ENCODE data around the gene CCDC85B. TPM values are rescaled to one million over a fixed set of nuclear protein-coding genes. Genes with fewer than 3 reads are reported as not detected.

Gene CCDC85B
- total RNA-seq, 1 donor from 2014 or later, result 29.7 TPM

DNA sequence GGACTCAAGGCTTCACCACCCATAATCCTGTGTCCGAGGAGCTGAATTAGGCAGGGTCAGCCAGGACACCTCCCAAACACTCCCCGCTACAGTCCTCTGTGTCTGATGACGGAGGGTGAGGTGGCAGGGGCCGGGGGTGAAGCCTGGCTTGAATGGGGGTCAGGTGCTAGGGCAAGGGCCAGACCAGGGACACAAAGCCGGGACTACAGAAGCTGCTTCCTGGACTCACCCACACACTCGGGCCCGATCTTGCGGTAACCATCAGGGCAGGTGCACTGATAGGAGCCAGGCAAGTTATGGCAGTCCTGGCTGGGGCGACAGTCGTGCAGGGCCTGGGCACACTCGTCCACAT is 20.2 kb upstream of the CCDC85B start:
- no peaks in the 10 kb centered on the region for H3K27me3 ChIP-seq (ENCODE audit: control insufficient read depth, insufficient read depth, low read length)
- FAIRE-seq (no peak), DNase-seq (ENCODE audit: low read depth) (no peak)
- no peak overlapping the region for H3K4me3 ChIP-seq (ENCODE audit: low read depth, low read length)
- peaks cover 9% of the 10 kb centered on the region for H3K36me3 ChIP-seq (ENCODE audit: control insufficient read depth, insufficient read depth, low read length)
- no peak for TF ChIP-seq CTCF (IDR thresholded peaks at IDR 0.05; ENCODE audit: insufficient read depth, low read length, severe bottlenecking)

- FAIRE-seq (no peak), DNase-seq (ENCODE audit: low read depth) (no peak)
- no peak for TF ChIP-seq CTCF (IDR thresholded peaks at IDR 0.05; ENCODE audit: insufficient read depth, low read length, severe bottlenecking)
- no peaks in the 10 kb centered on the region for H3K27me3 ChIP-seq (ENCODE audit: control insufficient read depth, insufficient read depth, low read length)
- peaks cover 4% of the 10 kb centered on the region for H3K36me3 ChIP-seq (ENCODE audit: control insufficient read depth, insufficient read depth, low read length)
- no peak overlapping the region for H3K4me3 ChIP-seq (ENCODE audit: low read depth, low read length)
Measured at GRCh38 chr11:65870706-65871681, 19.5 kb upstream of the CCDC85B start.

DNA sequence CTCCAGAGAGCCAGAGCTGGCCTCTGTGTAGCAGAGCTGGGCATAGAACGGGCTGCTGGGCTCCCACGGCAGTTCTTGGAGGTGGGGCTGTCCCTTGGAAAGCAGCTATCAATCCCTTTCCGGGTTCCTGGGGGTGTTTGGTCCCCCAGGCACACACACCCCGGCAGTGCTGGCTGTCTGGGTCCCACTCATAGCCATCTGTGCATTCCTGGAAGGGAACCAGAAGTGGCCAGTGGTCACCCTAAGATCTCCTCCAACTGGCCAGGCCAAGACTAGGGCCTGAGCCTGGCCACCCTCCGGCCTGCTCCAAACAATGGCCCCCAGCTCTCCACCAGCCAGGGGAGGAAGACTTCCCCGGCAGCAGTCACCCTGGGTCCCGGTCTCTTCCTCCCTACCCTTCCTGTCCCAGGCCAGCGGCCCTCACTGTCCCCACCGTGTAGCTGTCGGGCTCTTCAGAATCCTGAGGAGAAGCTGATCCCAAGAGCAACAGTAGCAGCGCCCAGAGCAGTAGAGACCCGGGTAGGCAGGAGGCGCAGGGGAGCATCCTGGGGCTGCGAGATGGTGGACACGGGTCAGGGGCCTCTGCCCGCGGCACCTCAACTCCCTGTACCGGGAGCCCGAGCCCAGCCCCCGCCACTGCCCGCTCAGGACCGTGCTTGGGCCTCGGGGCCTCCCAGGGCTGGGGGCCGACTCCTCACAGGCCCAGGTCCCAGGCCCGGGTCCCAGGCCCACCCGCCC is 18.5 kb upstream of the CCDC85B start:
- Histone ChIP-seq H3K4me3 (ENCODE audit: low read depth, low read length) (peak overlapping the region; percentile 65), H3K36me3 (ENCODE audit: control insufficient read depth, insufficient read depth, low read length) (peaks cover under 1% of the 10 kb centered on the region), H3K27me3 (ENCODE audit: control insufficient read depth, insufficient read depth, low read length) (no peaks in the 10 kb centered on the region)
- peak; percentile 5 for TF ChIP-seq CTCF (IDR thresholded peaks at IDR 0.05; ENCODE audit: insufficient read depth, low read length, severe bottlenecking)
- no peak for DNase-seq (ENCODE audit: low read depth)
- FAIRE-seq, result no peak

GRCh38 chr11:65872586-65873317 is 17.7 kb upstream of the CCDC85B start, which contains the start of gene EFEMP2:
TSS of gene EFEMP2 (minus strand) at chr11:65872800. CDS start at chr11:65872354, 446 bp downstream.
- Histone ChIP-seq H3K27me3 (ENCODE audit: control insufficient read depth, insufficient read depth, low read length) (no peaks in the 10 kb centered on the region), H3K36me3 (ENCODE audit: control insufficient read depth, insufficient read depth, low read length) (no peaks in the 10 kb centered on the region), H3K4me3 (ENCODE audit: low read depth, low read length) (peak within 1 kb of the TSS; percentile 65)
- DNase-seq (ENCODE audit: low read depth) (no peak), FAIRE-seq (no peak)
- TF ChIP-seq CTCF (IDR thresholded peaks at IDR 0.05; ENCODE audit: insufficient read depth, low read length, severe bottlenecking), result no peak

DNA sequence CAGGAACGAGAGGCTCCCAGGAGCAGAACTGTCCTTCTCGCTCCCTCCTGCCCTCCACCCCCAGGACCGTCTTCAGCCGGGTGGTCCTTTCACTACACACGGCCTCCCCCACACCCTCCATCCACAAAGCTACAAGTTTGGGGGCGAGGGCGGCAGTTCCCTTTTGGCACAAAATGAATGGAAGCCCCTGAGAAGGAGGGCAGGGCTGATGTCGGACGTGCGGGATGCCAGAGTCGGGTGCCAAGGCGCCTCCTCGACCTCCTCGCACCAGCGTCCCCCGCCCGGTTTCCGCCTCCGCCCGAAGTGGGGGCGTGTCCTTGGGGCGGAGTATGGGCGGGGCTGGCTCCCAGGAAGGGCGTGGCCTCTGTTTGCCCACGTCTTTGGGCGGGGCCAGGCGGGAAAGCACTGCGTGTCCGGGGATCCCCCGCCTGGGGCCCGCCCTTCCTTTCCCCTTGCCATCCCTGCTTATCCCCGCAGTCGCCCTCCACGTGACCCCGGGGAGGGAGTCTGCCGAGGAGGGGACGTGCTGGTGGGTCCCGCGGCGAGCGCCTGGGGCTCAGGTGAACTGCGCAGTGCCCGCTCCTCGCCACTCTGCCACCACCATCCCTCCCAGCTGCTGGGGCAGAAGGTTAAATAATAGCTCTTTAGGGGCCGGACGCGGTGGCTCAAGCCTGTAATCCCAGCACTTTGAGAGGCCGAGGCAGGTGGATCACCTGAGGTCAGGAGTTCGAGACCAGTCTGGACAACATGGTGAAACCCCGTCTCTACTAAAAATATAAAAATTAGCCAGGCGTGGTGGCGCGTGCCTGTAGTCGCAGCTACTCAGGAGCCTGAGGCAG is 16.9 kb upstream of the CCDC85B start:
- no peaks in the 10 kb centered on the region for H3K27me3 ChIP-seq (ENCODE audit: control insufficient read depth, insufficient read depth, low read length)
- DNase-seq (ENCODE audit: low read depth) (peak; percentile 78), FAIRE-seq (no peak)
- no peaks in the 10 kb centered on the region for H3K36me3 ChIP-seq (ENCODE audit: control insufficient read depth, insufficient read depth, low read length)
- TF ChIP-seq CTCF (IDR thresholded peaks at IDR 0.05; ENCODE audit: insufficient read depth, low read length, severe bottlenecking), result no peak
- H3K4me3 ChIP-seq (ENCODE audit: low read depth, low read length), result peak overlapping the region; percentile 65
